Endothelial cell of umbilical vein (primary cell): Measurements from ENCODE around the gene BAX. TPM values are rescaled to one million over a fixed set of nuclear protein-coding genes. Genes with fewer than 3 reads are reported as not detected.

Source experiments
- BruUV-seq: library from RNA; stranded (reverse); fragments of 400-500 nt; replicated peaks from 2 replicates; lab custom pipeline; 2021; lab: Mats Ljungman, UMichigan
- CTCF ChIA-PET: fragments of 300-600, 350-600 bp; sonication (Branson Sonifier 250); formaldehyde crosslinking; loops from one replicate; lab custom pipeline; 2021; ENCODE audit warnings: antibody characterized with exemption, inconsistent platforms; lab: Charles Lee
- POLR2A ChIA-PET: fragments of 300-600, 350-600 bp; sonication (Branson Sonifier 250); formaldehyde crosslinking; loops from one replicate; lab custom pipeline; 2021; ENCODE audit warnings: antibody characterized with exemption, inconsistent platforms; lab: Charles Lee
- DNase-seq: peaks from one replicate; pipeline ENCODE4 v3.0.0-alpha.2; 2011; ENCODE audit warnings: low read depth, low spot score
- FAIRE-seq: peaks from 2 replicates; lab custom pipeline; 2011; peaks lifted over from hg19 to GRCh38; lab: Jason Lieb, UNC
- H2AFZ ChIP-seq: 2 replicates; pipeline ENCODE4 v1.6.0; 2012; ENCODE audit warnings: low read depth, low read length, control low read depth, inconsistent platforms
- H3K27ac ChIP-seq: 2 replicates; pipeline ENCODE4 v1.5.1; 2011; ENCODE audit warnings: low read depth, mild to moderate bottlenecking, control low read depth, low read length, moderate library complexity; ENCODE audit not compliant: insufficient read depth
- H3K27me3 ChIP-seq, 2 experiments: 2 replicates each; pipeline versions ENCODE4 v1.6.0 to v1.6.1; 2011; ENCODE audit warnings: low read length in 2 of 2, mixed read lengths in 1 of 2; ENCODE audit not compliant: control insufficient read depth in 2 of 2, insufficient read depth in 2 of 2
- H3K36me3 ChIP-seq, 2 experiments: 2 replicates in 1 of 2; 3 replicates in 1 of 2; pipeline ENCODE4 v1.5.1; 2011; ENCODE audit warnings: low read length in 2 of 2, mild to moderate bottlenecking in 1 of 2, moderate library complexity in 1 of 2; ENCODE audit not compliant: control insufficient read depth in 2 of 2, insufficient read depth in 2 of 2; ENCODE audit errors: extremely low read depth in 1 of 2
- H3K4me1 ChIP-seq: 3 replicates; pipeline ENCODE4 v1.5.1; 2011; ENCODE audit warnings: mild to moderate bottlenecking, low read length; ENCODE audit not compliant: control insufficient read depth, insufficient read depth; ENCODE audit errors: extremely low read depth
- H3K4me2 ChIP-seq: 2 replicates; pipeline ENCODE4 v1.6.1; 2011; ENCODE audit warnings: low read length, control low read depth, mixed read lengths; ENCODE audit not compliant: insufficient read depth
- H3K4me3 ChIP-seq, 3 experiments: fragments of 200-600 bp in 1 of 3; sonication (generic), shearing (Covaris generic) in 1 of 3; replicated peaks in 1 of 3; 2 replicates each; pipeline ENCODE4 v1.5.1; 2011 to 2016; ENCODE audit warnings: control low read depth in 3 of 3, low read length in 3 of 3, mild to moderate bottlenecking in 2 of 3, inconsistent platforms in 1 of 3, low read depth in 1 of 3, moderate library complexity in 1 of 3; ENCODE audit not compliant: insufficient read depth in 1 of 3
- H3K79me2 ChIP-seq: 2 replicates; pipeline ENCODE4 v1.6.0; 2012; ENCODE audit warnings: low read length, inconsistent platforms; ENCODE audit not compliant: control insufficient read depth, insufficient read depth
- H3K9ac ChIP-seq: replicated peaks from 2 replicates; pipeline ENCODE3; 2011; ENCODE audit warnings: low read length, control low read depth; ENCODE audit not compliant: insufficient read depth; ENCODE audit errors: extremely low read depth
- H3K9me1 ChIP-seq: replicated peaks from 3 replicates; pipeline ENCODE4 v1.6.0; 2011; ENCODE audit warnings: mild to moderate bottlenecking, low read length; ENCODE audit not compliant: control insufficient read depth, insufficient read depth; ENCODE audit errors: extremely low read depth
- H3K9me3 ChIP-seq: replicated peaks from 2 replicates; pipeline ENCODE4 v1.5.1; 2012; ENCODE audit warnings: low read length, inconsistent platforms; ENCODE audit not compliant: control insufficient read depth, insufficient read depth
- H4K20me1 ChIP-seq: replicated peaks from 2 replicates; pipeline ENCODE3; 2011; ENCODE audit warnings: mild to moderate bottlenecking, low read length; ENCODE audit not compliant: control insufficient read depth, insufficient read depth; ENCODE audit errors: extremely low read depth
- EZH2 ChIP-seq: IDR thresholded peaks from 2 replicates; pipeline ENCODE4 v1.6.1; 2012; ENCODE audit warnings: borderline replicate concordance, low read depth, mild to moderate bottlenecking, moderate library complexity, low read length, inconsistent platforms; ENCODE audit not compliant: severe bottlenecking
- FOS ChIP-seq: IDR thresholded peaks from 2 replicates; pipeline ENCODE4 v1.6.1; 2011; ENCODE audit warnings: mild to moderate bottlenecking, low read length, moderate library complexity, borderline replicate concordance; ENCODE audit not compliant: insufficient read depth
- JUN ChIP-seq: IDR thresholded peaks from 2 replicates; pipeline ENCODE4 v1.6.1; 2011; ENCODE audit warnings: borderline replicate concordance, low read depth; ENCODE audit not compliant: insufficient read length, insufficient read depth
- MYC ChIP-seq: IDR thresholded peaks from one replicate; pipeline ENCODE4 v1.6.1; 2011; ENCODE audit warnings: mild to moderate bottlenecking, low read depth, low read length
- POLR2A ChIP-seq: IDR thresholded peaks from 2 replicates; pipeline ENCODE4 v1.6.1; 2012; ENCODE audit warnings: low read depth, mild to moderate bottlenecking, control low read depth, low read length
- dilution Hi-C: fragments of 300-500 bp; cut with MboI; formaldehyde crosslinking; loops from one replicate; pipeline ENCODE4 v1.15.0; 2019; ENCODE audit warnings: low sequenced_read_pairs; ENCODE audit not compliant: extremely low pct_ligation_motif_present
- intact Hi-C: fragments of 100-400 bp; cut with micrococcal nuclease; formaldehyde crosslinking; loops from one replicate; pipeline ENCODE4 v1.10.0; 2022
- polyA plus RNA-seq, 4 experiments: library from polyadenylated mRNA; depleted of rRNA in 3 of 4; stranded (reverse) in 3 of 4; unstranded in 1 of 4; fragments of >200 nt; gene quantifications; 2 replicates each; pipeline versions ENCODE4 v1.2.1 to v1.2.3, GENCODE V29; 2011 to 2012; ENCODE audit warnings: missing spikeins in 1 of 4
- total RNA-seq: library from RNA; stranded (reverse); gene quantifications from 2 replicates; pipeline ENCODE4 v1.2.3, GENCODE V29; 2021
- TF ChIP-seq, protein P1 (sequence below): IDR thresholded peaks from 2 replicates; pipeline ENCODE4 v1.6.1; 2011; ENCODE audit not compliant: insufficient read depth, insufficient read length
- TF ChIP-seq, protein P2 (sequence below), 2 donors: IDR thresholded peaks; 1 replicate in 1 of 2; 2 replicates in 1 of 2; pipeline ENCODE4 v1.5.1; 2011; ENCODE audit warnings: low read length in 2 of 2, mild to moderate bottlenecking in 2 of 2, moderate library complexity in 2 of 2, control low read depth in 1 of 2, inconsistent platforms in 1 of 2, low read depth in 1 of 2; ENCODE audit not compliant: insufficient read depth in 1 of 2; ENCODE audit errors: extremely low read depth in 1 of 2

The BAX gene
- total and polyA plus RNA-seq, 2 donors (not counting 3 experiments of a cell fraction or from before 2014, with no cell fraction given): 267 to 283 TPM

DNA sequence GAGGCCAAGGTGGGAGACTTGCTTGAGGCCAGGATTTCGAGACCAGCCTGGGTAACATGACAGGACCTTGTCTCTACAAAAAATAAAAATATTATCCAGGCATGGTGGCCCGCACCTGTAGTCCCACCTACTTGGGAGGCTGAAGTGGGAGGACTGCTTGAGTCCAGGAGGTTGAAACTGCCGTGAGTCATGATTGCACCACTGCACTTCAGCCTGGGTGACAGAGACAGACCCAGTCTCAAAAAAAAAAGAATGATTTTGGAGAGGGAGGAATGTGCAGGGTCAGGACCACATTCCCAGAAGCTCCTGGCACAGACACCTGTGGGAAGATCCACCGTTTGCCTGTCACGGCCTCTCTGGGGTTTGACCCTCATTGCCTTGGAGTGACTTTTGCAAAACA is 9.3 kb upstream of the BAX start:
- no peaks in the 10 kb centered on the region for H3K36me3 ChIP-seq
- POLR2A ChIA-PET: no interaction called here
- no peaks in the 10 kb centered on the region for H3K27me3 ChIP-seq
- TF ChIP-seq FOS (no peak), EZH2 (no peak), POLR2A (no peak), MYC (no peak)
- TF ChIP-seq, protein P1, sequence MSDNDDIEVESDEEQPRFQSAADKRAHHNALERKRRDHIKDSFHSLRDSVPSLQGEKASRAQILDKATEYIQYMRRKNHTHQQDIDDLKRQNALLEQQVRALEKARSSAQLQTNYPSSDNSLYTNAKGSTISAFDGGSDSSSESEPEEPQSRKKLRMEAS: no peak
- CTCF ChIA-PET: interaction anchor here (0.6 kb wide), 1 partner anchor 9 kb away, joined by 3 read pairs; the partner anchor contains the start of gene BAX
- no peaks in the 10 kb centered on the region for H3K9me1 ChIP-seq
- FAIRE-seq (no peak), DNase-seq (no peak)
- H3K9me3 ChIP-seq: no peaks in the 10 kb centered on the region
- H3K4me2 ChIP-seq: no peak overlapping the region
- H3K27ac ChIP-seq: no peak overlapping the region
- intact Hi-C loops: no loop called here
- H2AFZ ChIP-seq: no peak overlapping the region
- dilution Hi-C loops: no loop called here
- H3K79me2 ChIP-seq: no peaks in the 10 kb centered on the region
- no TSS peak for BruUV-seq
- H3K9ac ChIP-seq: no peak overlapping the region
- no peaks in the 10 kb centered on the region for H4K20me1 ChIP-seq
- no peak overlapping the region for H3K4me3 ChIP-seq
- no peaks in the 10 kb centered on the region for H3K4me1 ChIP-seq

DNA sequence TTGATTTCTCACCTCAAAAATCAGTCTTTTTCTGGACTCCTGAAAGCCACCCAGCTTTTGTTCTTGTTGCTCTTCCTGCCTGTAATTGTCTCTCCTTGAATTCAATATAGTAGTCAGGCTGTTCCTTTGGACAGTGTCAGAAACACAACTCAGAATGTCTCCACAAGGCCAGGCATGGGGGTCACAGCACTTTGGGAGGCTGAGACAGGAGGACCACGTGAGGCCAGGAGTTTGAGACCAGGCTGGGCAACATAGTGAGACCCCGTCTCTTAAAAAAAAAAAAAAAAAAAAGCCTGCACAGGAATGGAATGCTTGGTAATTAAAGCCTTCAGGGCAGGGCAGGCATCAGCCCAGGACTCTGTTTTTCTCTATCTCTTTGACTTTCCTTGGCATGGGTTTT is 8.9 kb upstream of the BAX start:
- Histone ChIP-seq H3K36me3 (no peaks in the 10 kb centered on the region), H3K27me3 (no peaks in the 10 kb centered on the region), H4K20me1 (no peaks in the 10 kb centered on the region), H3K9ac (no peak overlapping the region), H3K9me3 (no peaks in the 10 kb centered on the region), H3K4me1 (no peaks in the 10 kb centered on the region), H3K79me2 (no peaks in the 10 kb centered on the region), H3K4me2 (no peak overlapping the region), H3K9me1 (no peaks in the 10 kb centered on the region), H2AFZ (no peak overlapping the region), H3K27ac (no peak overlapping the region), H3K4me3 (no peak overlapping the region)
- no TSS peak for BruUV-seq
- intact Hi-C loops (no loop called here), dilution Hi-C loops (no loop called here)
- no peak for TF ChIP-seq JUN
- no peak for TF ChIP-seq POLR2A
- TF ChIP-seq, protein P2, sequence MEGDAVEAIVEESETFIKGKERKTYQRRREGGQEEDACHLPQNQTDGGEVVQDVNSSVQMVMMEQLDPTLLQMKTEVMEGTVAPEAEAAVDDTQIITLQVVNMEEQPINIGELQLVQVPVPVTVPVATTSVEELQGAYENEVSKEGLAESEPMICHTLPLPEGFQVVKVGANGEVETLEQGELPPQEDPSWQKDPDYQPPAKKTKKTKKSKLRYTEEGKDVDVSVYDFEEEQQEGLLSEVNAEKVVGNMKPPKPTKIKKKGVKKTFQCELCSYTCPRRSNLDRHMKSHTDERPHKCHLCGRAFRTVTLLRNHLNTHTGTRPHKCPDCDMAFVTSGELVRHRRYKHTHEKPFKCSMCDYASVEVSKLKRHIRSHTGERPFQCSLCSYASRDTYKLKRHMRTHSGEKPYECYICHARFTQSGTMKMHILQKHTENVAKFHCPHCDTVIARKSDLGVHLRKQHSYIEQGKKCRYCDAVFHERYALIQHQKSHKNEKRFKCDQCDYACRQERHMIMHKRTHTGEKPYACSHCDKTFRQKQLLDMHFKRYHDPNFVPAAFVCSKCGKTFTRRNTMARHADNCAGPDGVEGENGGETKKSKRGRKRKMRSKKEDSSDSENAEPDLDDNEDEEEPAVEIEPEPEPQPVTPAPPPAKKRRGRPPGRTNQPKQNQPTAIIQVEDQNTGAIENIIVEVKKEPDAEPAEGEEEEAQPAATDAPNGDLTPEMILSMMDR (IDR thresholded peaks at IDR 0.05; ENCODE audit: extremely low read depth in 1 of 2, insufficient read depth in 1 of 2, low read depth in 1 of 2, low read length in 2 of 2): no peak
- POLR2A ChIA-PET: no interaction called here
- CTCF ChIA-PET: interaction anchor here (0.6 kb wide), 1 partner anchor 9 kb away, joined by 3 read pairs; the partner anchor contains the start of gene BAX
- FAIRE-seq (no peak), DNase-seq (no peak)
